DMS53 (cell line): ENCODE measurements around the gene ABCA12.
"Not testable (repeated sequence)": the region's sequence is repeated elsewhere in the genome, so short reads cannot be mapped to it uniquely, and the experiment has no call there.

Experiments
- DNase-seq: peaks from one replicate; lab custom pipeline; 2025; lab: John Stamatoyannopoulos, UW

ABCA12 gene, protein sequence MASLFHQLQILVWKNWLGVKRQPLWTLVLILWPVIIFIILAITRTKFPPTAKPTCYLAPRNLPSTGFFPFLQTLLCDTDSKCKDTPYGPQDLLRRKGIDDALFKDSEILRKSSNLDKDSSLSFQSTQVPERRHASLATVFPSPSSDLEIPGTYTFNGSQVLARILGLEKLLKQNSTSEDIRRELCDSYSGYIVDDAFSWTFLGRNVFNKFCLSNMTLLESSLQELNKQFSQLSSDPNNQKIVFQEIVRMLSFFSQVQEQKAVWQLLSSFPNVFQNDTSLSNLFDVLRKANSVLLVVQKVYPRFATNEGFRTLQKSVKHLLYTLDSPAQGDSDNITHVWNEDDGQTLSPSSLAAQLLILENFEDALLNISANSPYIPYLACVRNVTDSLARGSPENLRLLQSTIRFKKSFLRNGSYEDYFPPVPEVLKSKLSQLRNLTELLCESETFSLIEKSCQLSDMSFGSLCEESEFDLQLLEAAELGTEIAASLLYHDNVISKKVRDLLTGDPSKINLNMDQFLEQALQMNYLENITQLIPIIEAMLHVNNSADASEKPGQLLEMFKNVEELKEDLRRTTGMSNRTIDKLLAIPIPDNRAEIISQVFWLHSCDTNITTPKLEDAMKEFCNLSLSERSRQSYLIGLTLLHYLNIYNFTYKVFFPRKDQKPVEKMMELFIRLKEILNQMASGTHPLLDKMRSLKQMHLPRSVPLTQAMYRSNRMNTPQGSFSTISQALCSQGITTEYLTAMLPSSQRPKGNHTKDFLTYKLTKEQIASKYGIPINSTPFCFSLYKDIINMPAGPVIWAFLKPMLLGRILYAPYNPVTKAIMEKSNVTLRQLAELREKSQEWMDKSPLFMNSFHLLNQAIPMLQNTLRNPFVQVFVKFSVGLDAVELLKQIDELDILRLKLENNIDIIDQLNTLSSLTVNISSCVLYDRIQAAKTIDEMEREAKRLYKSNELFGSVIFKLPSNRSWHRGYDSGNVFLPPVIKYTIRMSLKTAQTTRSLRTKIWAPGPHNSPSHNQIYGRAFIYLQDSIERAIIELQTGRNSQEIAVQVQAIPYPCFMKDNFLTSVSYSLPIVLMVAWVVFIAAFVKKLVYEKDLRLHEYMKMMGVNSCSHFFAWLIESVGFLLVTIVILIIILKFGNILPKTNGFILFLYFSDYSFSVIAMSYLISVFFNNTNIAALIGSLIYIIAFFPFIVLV (N-terminal part only)

DNA sequence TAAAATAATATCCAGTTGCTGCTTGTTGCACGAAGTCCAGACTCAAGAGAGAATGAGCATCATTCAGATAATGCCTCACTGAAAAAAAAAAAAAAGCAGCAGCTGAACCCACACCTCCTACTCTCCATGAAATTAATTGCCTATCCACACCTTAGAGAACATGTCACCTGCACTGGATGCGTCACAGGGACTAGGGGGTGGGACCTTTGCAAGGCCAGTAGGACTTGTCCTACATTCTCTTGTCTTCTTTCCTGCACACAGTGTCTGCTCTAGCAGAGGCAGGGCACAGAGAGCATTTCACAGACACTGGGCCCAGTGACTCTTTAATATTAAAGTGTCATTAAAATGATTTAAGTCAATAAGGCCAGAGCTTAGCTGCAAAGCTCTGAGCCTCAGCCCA lies at the start of gene ABCA12:
Gene ABCA12, minus strand, starts transcription at position 148 of the 400 bp plus-strand sequence. CDS start 418 bp downstream, outside the sequence.
- DNase-seq = peak; percentile 77

DNA sequence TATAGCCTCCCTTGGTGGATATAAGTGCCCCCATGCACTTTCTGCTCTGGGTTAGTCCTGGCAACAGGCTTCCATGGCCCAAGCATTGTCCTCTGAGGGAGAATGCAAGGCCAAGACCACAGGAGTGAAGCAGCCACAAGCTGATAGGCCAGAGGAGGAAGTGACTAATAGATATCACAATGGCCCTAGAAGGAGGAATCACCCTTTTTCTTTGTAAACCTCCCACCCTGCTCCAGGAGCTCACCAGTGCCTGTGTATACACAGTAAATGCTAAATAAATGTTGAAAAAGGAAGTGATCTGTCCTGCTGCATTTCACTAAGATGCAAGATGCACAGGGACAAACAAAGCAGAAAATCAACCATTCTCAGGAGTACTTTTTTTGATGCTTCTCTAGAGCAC lies 49.7 kb upstream of the ABCA12 start:
- DNase-seq = peak; percentile 25

DNA sequence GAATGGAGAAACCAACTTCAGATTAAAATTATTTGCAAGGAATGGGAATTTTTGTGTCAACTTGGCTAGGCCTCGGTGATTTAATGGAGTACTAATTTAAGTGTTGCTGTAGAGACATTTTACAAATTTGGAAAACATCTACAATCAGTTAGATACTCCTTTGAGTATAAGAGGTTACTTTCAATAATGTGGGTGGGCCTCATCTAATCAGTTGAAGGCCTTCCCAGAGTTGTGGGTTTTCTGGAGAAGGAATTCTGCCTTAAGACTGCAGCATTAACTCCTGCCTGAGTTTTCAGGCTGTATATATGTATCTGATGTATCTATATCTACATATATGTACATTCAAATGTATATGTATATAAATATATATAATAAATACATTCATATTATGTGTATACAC lies 47.6 kb upstream of the ABCA12 start:
- DNase-seq = no peak

DNA sequence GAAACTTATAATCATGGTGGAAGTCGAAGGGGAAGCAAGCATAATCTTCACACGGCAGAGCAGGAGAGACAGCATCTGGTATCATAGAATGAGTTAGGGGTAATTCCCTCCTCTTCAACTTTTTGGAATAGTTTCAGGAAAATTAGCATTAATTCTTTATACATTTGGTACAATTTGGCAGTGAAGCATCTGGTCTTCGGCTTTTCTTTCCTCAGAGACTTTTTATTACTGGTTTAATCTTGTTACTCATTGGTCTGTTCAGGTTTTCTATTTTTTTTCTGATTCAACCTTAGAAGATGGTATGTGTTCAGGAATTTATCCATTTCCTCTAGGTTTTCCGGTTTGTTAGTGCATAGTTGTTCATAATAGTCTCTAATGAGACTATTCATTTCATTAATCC lies 39.7 kb upstream of the ABCA12 start:
- no peak for DNase-seq

DNA sequence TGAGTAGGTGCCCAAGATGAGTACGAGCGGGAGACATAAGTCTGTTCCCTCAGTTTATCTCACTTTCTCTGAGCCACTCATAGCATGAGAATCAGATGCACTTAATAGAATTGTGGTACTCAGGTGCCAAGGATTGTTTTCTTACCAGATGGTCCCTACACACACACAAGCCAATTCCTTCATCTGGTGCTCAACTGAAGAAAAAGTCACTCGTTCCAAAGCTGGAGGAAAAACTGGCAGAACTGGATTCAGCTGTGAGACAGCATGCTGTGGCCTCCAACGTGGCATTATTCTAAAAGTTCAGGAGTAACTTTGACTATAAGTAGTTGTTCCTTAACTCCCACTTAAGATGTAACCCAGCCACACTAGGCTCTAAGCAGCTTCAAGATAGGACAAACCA lies 33.4 kb upstream of the ABCA12 start:
- DNase-seq = peak; percentile 7

DNA sequence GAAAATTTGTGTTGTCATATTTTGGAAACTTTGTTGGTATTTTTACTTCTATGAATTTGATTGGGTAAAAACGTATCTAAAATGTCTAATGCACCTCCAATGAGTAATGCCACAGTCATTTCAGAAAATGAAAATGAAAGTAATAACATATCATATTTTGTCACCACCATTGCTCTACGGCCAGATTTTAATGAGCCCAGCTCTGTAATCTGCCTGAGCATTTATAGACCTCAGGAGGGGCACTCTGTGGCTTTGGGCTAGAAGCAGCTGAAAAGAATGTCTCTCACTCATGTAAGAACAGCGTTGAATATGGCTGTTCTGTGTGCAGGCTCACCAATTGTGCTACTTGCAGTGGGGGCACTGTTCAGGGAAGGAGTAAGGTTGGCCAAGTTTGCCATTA lies 32.7 kb upstream of the ABCA12 start:
- DNase-seq = no peak

DNA sequence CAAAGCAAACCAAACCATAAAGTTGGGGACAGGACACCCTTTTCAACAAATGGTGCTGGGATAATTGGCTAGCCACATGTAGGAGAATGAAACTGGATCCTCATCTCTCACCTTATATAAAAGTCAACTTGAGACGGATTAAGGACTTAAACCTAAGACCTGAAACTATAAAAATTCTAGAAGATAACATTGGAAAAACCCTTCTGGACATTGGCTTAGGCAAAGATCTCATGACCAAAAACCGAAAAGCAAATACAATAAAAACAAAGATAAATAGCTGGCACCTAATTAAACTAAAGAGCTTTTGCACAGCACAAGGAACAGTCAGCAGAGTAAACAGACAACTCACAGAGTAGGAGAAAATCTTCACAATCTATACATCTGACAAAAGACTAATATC lies 28.1 kb upstream of the ABCA12 start:
- DNase-seq = not testable (repeated sequence)

DNA sequence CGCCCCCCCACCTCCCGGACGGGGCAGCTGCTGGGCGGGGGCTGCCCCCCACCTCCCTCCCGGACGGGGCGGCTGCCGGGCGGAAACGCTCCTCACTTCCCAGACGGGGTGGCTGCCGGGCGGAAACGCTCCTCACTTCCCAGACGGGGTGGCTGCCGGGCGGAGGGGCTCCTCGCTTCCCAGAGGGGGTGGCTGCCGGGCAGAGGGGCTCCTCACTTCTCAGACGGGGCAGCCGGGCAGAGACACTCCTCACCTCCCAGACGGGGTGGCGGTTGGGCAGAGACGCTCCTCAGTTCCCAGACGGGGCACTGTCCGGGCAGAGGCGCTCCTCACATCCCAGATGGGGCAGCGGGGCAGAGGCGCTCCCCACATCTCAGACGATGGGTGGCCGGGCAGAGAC lies 24.9 kb upstream of the ABCA12 start:
- not testable (repeated sequence) for DNase-seq

DNA sequence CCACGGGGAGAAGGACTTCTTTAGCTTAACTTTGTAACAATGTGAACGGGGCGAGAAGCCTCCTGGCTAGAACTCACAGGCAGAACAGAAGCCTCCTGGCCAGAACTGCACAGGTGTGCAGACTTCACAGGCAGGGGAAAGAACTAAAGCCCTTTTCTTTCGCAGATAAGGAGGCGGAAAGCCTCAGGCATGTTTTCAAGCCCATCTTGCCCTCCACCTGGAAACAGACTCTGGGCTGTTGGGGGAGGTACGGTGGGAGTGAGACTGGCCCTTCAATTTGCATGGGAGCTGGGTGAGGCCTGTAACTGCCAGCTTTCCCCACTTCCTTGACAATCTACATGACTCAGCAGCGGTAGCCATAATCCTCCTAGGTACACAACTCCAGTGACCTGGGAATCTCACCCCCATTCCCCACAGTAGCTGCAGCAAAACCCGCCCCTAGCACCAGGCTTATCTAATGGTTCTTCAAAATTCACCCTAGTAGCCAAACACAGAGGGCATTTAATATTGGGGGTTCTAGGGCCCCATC lies 22.9 kb upstream of the ABCA12 start:
- DNase-seq = peak; percentile 16

DNA sequence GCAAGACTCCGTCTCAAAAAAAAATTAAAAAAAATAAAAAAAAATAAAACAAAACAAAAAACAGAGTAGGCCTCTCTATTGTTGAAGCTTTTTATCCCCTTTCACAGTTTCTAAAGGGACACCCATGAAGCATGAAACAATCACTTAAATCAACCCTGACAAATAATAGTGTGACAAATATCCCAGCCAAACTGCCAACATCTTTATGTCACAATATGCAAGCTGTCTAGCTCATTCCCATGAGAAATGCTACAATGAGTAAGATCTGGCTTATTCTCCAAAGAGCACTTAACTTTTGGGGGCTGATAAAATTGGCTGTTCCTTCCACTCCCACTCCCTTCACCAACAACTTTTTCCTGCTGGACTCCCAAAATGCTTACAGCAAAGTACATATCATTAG lies 21.7 kb upstream of the ABCA12 start:
- no peak for DNase-seq

DNA sequence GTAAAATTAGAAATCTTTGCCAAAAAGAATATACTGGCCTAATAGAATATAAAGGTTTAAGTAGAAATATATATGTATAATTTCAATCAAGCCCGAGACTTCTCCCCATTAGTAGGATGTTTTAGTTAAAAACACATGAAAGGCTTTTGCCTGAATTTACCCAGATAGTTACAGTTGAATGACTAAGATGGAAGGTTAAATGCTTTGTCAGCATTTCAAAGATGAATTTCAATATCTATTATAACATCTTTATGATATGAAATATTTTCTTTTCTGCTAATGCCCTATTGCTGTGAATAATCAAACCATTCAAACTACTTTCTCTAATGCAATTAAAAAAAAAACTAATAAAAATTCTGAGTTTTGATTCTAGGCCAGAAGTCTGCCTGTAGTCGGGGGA lies 18.0 kb upstream of the ABCA12 start:
- DNase-seq = no peak

DNA sequence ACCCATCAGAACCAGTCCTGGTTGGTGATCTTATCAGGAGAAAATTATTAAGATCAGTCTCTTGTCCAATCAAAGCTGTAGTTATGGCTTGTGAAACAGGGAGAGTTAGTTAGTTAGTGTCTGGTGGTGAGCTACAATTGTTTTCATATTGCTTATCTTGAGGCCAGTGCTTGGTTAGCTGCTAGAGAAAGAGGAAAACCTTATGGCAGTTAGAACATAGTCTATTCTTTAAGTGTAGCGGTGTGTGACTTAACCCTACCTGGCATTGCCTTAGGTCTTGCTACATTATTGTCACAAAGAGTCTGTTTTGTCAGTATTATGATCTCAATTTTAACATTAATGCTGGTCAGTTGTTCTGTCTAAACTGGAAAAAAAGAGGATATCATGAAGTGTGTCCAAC lies 11.5 kb upstream of the ABCA12 start:
- DNase-seq = peak; percentile 4

DNA sequence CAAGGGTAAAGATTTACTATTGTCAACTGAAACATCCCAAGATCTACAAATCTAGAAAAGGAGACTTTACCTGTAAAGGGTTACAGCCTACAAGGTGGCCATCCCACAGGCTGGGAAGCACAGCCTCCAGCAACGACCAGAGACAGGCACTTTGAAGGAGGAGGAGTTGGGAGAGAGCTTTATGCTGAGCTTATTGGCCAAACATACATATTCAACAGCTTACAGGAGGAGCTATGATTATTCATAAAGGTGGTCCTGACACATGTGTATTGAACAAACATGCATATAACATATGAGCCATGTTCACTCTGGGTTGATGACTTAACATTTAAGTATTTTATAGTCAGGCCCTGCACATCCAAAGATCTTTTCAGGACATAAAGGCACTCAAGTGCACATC lies 11.1 kb upstream of the ABCA12 start:
- DNase-seq = no peak

DNA sequence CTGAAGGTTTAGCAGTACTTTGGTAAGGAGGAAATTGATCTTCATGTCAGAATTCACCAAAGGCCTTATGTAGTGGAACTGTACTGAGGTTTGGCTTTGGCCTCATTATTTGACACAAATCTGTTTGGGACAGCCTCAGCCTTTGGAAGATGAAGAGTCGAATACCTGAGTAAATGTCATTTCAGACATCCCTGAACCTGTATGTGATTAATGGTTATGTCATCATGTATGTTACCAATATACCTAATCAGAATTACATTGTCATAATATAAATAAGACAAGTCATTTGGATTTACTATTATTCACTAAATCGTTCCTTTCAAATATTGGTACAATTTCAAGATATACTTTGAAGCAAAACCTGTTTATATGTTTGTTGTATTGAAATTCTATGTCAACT lies 10.6 kb upstream of the ABCA12 start:
- DNase-seq = no peak

DNA sequence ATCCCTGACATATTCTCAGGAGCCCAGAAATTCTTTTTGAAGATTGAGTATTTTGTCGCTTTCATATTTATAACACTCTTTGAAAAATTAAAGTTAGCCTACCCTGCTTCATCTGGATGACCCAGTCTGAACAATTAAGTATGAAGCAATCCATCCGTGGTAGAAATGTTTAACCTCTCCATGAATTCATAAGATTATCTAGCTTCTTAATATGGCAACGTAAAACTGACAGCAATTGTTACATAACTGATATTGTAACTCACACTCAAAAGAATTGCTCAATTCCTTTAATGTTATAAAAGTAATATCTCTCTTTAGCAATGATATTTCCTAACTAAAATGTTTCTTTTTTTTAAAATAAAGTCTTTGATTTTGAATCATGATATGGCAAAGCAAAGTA lies 7.2 kb upstream of the ABCA12 start:
- DNase-seq = no peak

DNA sequence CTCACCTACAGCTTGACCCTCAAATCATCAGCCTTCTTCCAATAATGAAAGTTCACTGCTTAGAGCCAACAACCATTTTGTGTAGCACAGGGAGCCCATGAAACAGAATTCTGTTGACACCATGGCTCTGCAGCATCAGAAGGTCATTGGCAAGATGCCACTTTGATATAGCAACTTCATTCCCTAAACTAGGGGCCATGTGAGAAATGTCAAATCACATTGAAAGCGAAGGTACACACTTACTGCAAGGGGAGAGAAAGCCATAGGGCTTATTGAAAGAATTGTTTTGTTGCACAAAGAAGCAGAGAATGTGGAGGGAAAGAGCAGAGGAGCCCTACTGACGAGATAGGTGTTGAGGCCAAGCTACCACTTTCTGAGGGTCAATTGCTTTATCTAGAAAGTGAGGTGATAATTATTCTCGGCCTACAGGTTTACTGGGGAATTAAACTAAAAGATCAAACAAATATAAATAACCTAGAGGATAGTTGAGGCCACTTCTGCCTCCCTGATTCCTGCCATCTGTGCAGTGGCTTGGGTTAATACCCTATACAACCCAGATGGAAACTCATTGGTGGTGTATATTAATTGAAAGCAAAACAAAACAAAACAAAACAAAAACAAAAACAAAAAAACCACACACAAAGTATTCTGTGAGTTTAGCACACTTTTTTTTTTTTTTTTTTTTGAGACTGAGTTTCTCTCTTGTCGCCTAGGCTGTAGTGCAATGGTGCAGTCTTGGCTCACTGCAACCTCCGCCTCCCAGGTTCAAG lies 5.9 kb upstream of the ABCA12 start:
- no peak for DNase-seq

DNA sequence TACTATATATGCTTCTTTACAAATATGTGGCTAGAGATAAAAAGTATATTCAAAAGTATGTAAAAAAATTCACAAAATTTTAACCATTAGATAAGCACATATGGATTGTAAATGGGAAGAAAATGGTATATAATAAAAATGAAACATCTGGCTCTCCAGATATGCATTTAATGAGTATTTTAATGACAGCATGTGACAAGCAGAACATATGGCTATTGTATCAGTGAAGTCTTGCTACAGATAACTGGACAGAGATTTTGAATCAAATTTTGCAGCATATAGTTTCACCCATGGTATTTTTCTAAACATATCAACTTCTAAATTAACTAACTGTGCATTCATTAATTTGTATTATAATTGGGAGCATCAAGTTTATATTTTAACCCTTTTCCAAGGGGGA lies 5.0 kb upstream of the ABCA12 start:
- no peak for DNase-seq

DNA sequence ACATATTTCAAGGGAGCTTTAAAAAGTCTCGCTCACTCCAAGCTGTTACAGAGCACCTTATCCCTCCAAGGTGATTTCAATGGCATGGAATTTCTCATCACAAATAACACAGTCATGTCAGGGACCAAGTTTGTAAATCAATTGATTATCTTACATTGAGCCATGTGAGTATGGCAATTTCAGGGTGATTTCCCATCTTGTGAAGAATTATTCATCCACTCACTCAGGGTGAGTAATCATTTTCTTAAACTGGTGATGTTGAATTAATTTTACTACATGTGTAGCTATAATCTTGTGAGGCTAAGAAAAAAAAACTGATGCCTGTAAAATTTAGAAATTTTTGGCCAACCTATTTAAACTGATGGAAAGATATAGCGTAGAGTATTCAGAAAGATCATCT lies 3.3 kb upstream of the ABCA12 start:
- no peak for DNase-seq

DNA sequence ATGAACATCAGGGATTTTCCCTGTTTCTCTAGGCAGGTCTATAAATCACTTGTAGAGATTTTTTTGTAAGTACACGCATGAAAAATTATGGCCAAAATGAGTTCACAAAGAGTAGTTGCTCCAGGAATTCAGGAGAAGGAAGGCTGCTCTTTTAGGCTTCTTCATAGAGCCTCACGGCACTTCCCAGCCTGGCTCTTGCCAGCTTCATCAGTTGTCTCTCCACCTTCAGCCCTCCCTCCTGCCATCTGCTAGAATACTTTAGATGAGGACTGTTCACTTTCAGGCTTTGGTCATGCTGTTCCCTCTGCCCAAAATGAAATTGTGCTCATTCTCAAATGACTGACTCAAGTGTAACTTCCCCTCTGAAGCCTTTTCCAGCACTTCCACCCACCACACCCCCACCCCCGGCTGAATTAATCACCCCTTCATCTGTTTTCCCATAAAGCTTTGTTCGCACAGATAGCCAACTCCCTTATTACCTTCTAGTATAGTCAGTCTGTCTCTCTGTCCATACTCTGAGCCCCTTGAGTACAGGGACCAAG lies 1.8 kb upstream of the ABCA12 start:
- DNase-seq = no peak

DNA sequence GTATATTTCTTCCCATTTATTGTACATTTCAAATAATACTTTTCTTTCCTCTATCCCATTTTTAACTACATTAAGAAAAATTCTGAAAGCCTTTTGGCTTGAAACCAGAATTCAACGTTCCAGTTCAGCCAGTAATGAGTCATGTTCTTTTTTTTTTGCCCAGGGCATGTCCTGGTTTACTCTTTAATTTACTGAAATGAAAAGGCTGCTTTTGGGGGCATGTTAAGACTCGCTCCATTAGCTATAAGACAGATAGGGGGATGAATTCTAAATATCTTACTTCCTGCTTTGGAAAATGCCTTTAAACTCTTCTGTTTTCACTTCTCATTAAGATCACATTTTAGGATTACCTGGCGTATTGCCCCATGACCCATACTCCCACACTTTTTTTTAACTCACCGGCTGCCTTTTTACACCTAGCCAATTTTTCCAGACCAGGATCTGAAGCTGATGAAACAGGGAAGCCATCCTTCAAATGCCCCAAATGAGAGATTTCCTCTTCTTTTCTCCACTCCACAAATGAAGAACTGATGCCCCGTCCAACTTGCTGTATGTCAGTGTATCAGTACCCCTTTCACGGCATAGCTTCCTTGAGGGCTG lies 585 bp downstream of the ABCA12 start:
- DNase-seq = peak; percentile 29

DNA sequence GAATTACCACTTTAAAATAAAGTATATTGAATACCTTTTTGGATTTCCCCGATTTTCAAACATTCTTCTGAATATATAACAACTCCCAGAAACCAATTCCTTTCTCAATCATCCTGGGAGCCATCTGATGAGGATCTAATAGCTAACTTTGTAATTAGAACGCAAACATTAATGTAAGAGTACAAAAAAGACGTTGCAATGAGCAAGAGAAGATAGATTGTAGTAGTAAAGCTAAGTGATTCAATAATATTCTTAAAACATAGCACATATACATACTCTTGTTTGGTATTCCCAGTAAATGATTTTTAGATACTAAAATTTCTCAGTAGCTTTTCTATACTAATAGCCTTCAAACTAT lies 1.1 kb downstream of the ABCA12 start:
- no peak for DNase-seq
